PC-9 (cell line): ENCODE measurements around the gene ATP10A. TPM values are rescaled to one million over a fixed set of nuclear protein-coding genes. Genes with fewer than 3 reads are reported as not detected.

Experiments used
- BruUV-seq: library from RNA; stranded (reverse); fragments of 400-500 nt; replicated peaks from 2 replicates; lab custom pipeline; 2021; lab: Mats Ljungman, UMichigan
- CTCF ChIA-PET: fragments of 300-600 bp; sonication (Branson Sonifier 250); formaldehyde crosslinking; loops from one replicate; lab custom pipeline; 2022; ENCODE audit warnings: antibody characterized with exemption; lab: Charles Lee
- POLR2A ChIA-PET: fragments of 300-600 bp; sonication (Branson Sonifier 250); formaldehyde crosslinking; loops from one replicate; lab custom pipeline; 2022; ENCODE audit warnings: antibody characterized with exemption; ENCODE audit not compliant: unreplicated experiment; lab: Charles Lee
- DNase-seq, 2 experiments: peaks; one replicate each; pipeline versions ENCODE4 v3.0.0 to v3.0.0-alpha.2; 2015 to 2022; ENCODE audit warnings: mixed read lengths in 1 of 2
- H2AFZ ChIP-seq: fragments of 200-600 bp; sonication (generic); 2 replicates; pipeline ENCODE4 v1.8.1; 2017; ENCODE audit warnings: antibody characterized with exemption
- H3F3A ChIP-seq: fragments of 200-600 bp; sonication (generic); 2 replicates; pipeline ENCODE4 v1.8.1; 2017; ENCODE audit warnings: antibody characterized with exemption, mild to moderate bottlenecking, low read depth; ENCODE audit not compliant: insufficient read depth
- H3K27ac ChIP-seq: fragments of 200-600 bp; sonication (generic); 2 replicates; pipeline ENCODE4 v1.6.1; 2016; ENCODE audit warnings: mixed run types
- H3K27me3 ChIP-seq: fragments of 200-600 bp; sonication (generic); 2 replicates; pipeline ENCODE4 v1.6.1; 2016; ENCODE audit warnings: low read depth, mixed run types; ENCODE audit not compliant: insufficient read depth
- H3K36me3 ChIP-seq: fragments of 200-600 bp; sonication (generic); 2 replicates; pipeline ENCODE4 v1.6.1; 2016; ENCODE audit warnings: low read depth, mixed run types
- H3K4me1 ChIP-seq: fragments of 200-600 bp; sonication (generic); replicated peaks from 2 replicates; pipeline ENCODE4 v1.6.1; 2016; ENCODE audit warnings: mixed run types; ENCODE audit not compliant: insufficient read depth
- H3K4me2 ChIP-seq: fragments of 200-600 bp; sonication (generic); 2 replicates; pipeline ENCODE4 v1.6.1; 2017; ENCODE audit warnings: mixed run types
- H3K4me3 ChIP-seq: fragments of 200-600 bp; sonication (generic); 2 replicates; pipeline ENCODE4 v1.6.1; 2016; ENCODE audit warnings: mixed run types
- H3K79me2 ChIP-seq: fragments of 200-600 bp; sonication (generic); 2 replicates; pipeline ENCODE4 v1.6.1; 2017; ENCODE audit warnings: low read depth, mixed run types
- H3K9me2 ChIP-seq: fragments of 200-600 bp; sonication (generic); 2 replicates; pipeline ENCODE4 v1.8.1; 2017; ENCODE audit warnings: mild to moderate bottlenecking; ENCODE audit not compliant: insufficient read depth
- H3K9me3 ChIP-seq: fragments of 200-600 bp; sonication (generic); 2 replicates; pipeline ENCODE4 v1.8.1; 2016; ENCODE audit warnings: low read depth; ENCODE audit not compliant: insufficient read depth
- H4K20me1 ChIP-seq: fragments of 200-600 bp; sonication (generic); 2 replicates; pipeline ENCODE4 v1.8.1; 2017; ENCODE audit not compliant: insufficient read depth
- EZH2 ChIP-seq: fragments of 200-600 bp; sonication (generic); IDR thresholded peaks from 2 replicates; pipeline ENCODE4 v1.8.0; 2017; ENCODE audit warnings: antibody characterized with exemption, low read depth
- intact Hi-C: fragments of 100-400 bp; cut with micrococcal nuclease; formaldehyde crosslinking; loops from one replicate; pipeline ENCODE4 v1.10.0; 2022; ENCODE audit not compliant: unreplicated experiment
- total RNA-seq: library from RNA; stranded (reverse); gene quantifications from 2 replicates; pipeline ENCODE4 v1.2.3, GENCODE V29; 2021
- TF ChIP-seq, protein P1 (sequence below): fragments of 200-600 bp; sonication (generic); conservative IDR thresholded peaks from 2 replicates; pipeline ENCODE4 v1.6.1; 2017; ENCODE audit warnings: mixed run types, antibody characterized with exemption, mild to moderate bottlenecking, moderate library complexity

Gene ATP10A
- total RNA-seq, 1 experiment from 2014 or later, result not detected

- H3K27ac ChIP-seq, result no peak overlapping the region
- H3K9me3 ChIP-seq, result no peaks in the 10 kb centered on the region
- no peak for DNase-seq
- H3K4me2 ChIP-seq, result no peak overlapping the region
- H3F3A ChIP-seq, result no peaks in the 10 kb centered on the region
- no peaks in the 10 kb centered on the region for H4K20me1 ChIP-seq
- intact Hi-C loops, result no loop called here
- ChIA-PET POLR2A (no interaction called here), CTCF (no interaction called here)
- H3K4me1 ChIP-seq, result no peaks in the 10 kb centered on the region
- no peaks in the 10 kb centered on the region for H3K36me3 ChIP-seq
- BruUV-seq, result no TSS peak
- H3K4me3 ChIP-seq, result no peak overlapping the region
- H3K27me3 ChIP-seq, result peaks cover 23% of the 10 kb centered on the region
- H2AFZ ChIP-seq, result no peak overlapping the region
- TF ChIP-seq, protein P1, sequence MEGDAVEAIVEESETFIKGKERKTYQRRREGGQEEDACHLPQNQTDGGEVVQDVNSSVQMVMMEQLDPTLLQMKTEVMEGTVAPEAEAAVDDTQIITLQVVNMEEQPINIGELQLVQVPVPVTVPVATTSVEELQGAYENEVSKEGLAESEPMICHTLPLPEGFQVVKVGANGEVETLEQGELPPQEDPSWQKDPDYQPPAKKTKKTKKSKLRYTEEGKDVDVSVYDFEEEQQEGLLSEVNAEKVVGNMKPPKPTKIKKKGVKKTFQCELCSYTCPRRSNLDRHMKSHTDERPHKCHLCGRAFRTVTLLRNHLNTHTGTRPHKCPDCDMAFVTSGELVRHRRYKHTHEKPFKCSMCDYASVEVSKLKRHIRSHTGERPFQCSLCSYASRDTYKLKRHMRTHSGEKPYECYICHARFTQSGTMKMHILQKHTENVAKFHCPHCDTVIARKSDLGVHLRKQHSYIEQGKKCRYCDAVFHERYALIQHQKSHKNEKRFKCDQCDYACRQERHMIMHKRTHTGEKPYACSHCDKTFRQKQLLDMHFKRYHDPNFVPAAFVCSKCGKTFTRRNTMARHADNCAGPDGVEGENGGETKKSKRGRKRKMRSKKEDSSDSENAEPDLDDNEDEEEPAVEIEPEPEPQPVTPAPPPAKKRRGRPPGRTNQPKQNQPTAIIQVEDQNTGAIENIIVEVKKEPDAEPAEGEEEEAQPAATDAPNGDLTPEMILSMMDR, result no peak
- no peak for TF ChIP-seq EZH2
- H3K9me2 ChIP-seq, result no peaks in the 10 kb centered on the region
- H3K79me2 ChIP-seq, result no peaks in the 10 kb centered on the region
Observed at GRCh38 chr15:25778161-25778560, 85.0 kb downstream of the ATP10A start.

- Histone ChIP-seq H3K27ac (no peak overlapping the region), H3K27me3 (peaks cover 34% of the 10 kb centered on the region), H3K4me3 (no peak overlapping the region), H3K36me3 (no peaks in the 10 kb centered on the region), H4K20me1 (no peaks in the 10 kb centered on the region), H3K9me3 (no peaks in the 10 kb centered on the region), H3K79me2 (no peaks in the 10 kb centered on the region), H3F3A (no peaks in the 10 kb centered on the region), H2AFZ (no peak overlapping the region), H3K9me2 (no peaks in the 10 kb centered on the region), H3K4me2 (no peak overlapping the region), H3K4me1 (no peaks in the 10 kb centered on the region)
- intact Hi-C loops, result no loop called here
- TF ChIP-seq EZH2, result no peak
- TF ChIP-seq, protein P1, result no peak
- POLR2A ChIA-PET, result no interaction called here
- no TSS peak for BruUV-seq
- DNase-seq, result no peak
- CTCF ChIA-PET, result no interaction called here
Observed at GRCh38 chr15:25777037-25777436, 86.1 kb downstream of the ATP10A start.

GRCh38 chr15:25776071-25776746 lies 86.9 kb downstream of the ATP10A start:
- Histone ChIP-seq H3K27me3 (peaks cover 38% of the 10 kb centered on the region), H3K9me2 (no peaks in the 10 kb centered on the region), H3F3A (no peaks in the 10 kb centered on the region), H2AFZ (no peak overlapping the region), H3K4me2 (no peak overlapping the region), H3K9me3 (no peaks in the 10 kb centered on the region), H4K20me1 (no peaks in the 10 kb centered on the region), H3K79me2 (no peaks in the 10 kb centered on the region), H3K4me3 (no peak overlapping the region), H3K4me1 (no peaks in the 10 kb centered on the region), H3K27ac (no peak overlapping the region), H3K36me3 (no peaks in the 10 kb centered on the region)
- no peak for DNase-seq
- intact Hi-C loops, result no loop called here
- ChIA-PET CTCF (no interaction called here), POLR2A (no interaction called here)
- TF ChIP-seq, protein P1, result no peak
- no peak for TF ChIP-seq EZH2
- no TSS peak for BruUV-seq
